NCI-H2081 treated with DMSO at 0.1 percent for 48 hours (cell line): ENCODE data around the gene TEK.

Source experiments
- DNase-seq: peaks from one replicate; lab custom pipeline; 2025; lab: John Stamatoyannopoulos, UW

Gene TEK

GRCh38 chr9:27124151-27124550, 15.1 kb downstream of the TEK start:
- no peak for DNase-seq

GRCh38 chr9:27125030-27125429, 16.0 kb downstream of the TEK start:
- DNase-seq, result no peak

- no peak for DNase-seq
These were observed 16.9 kb downstream of the TEK start for GRCh38 chr9:27125936-27126335.

- no peak for DNase-seq
These were observed 17.6 kb downstream of the TEK start for GRCh38 chr9:27126670-27127069.

GRCh38 chr9:27129221-27129620, 20.2 kb downstream of the TEK start:
- DNase-seq, result no peak

GRCh38 chr9:27131731-27132130, 22.7 kb downstream of the TEK start:
- no peak for DNase-seq

GRCh38 chr9:27133817-27134216, 24.8 kb downstream of the TEK start:
- DNase-seq, result no peak

GRCh38 chr9:27142299-27142930, 33.4 kb downstream of the TEK start:
- no peak for DNase-seq

- DNase-seq, result no peak
These were observed 36.1 kb downstream of the TEK start for GRCh38 chr9:27145143-27145542.

GRCh38 chr9:27149651-27150050, 40.6 kb downstream of the TEK start:
- no peak for DNase-seq

GRCh38 chr9:27150746-27151406, 41.9 kb downstream of the TEK start:
- no peak for DNase-seq

- no peak for DNase-seq
These were observed 42.8 kb downstream of the TEK start for GRCh38 chr9:27151693-27152404.

GRCh38 chr9:27152405-27152718, 43.3 kb downstream of the TEK start:
- no peak for DNase-seq

- no peak for DNase-seq
These were observed 45.9 kb downstream of the TEK start for GRCh38 chr9:27154908-27155307.

GRCh38 chr9:27157097-27157496, 48.1 kb downstream of the TEK start:
- no peak for DNase-seq

GRCh38 chr9:27157736-27158135, 48.7 kb downstream of the TEK start:
- DNase-seq, result no peak

GRCh38 chr9:27160636-27161035, 51.6 kb downstream of the TEK start:
- DNase-seq, result no peak

- no peak for DNase-seq
These were observed 53.0 kb downstream of the TEK start for GRCh38 chr9:27162045-27162444.

- no peak for DNase-seq
These were observed 56.0 kb downstream of the TEK start for GRCh38 chr9:27165068-27165467.

- DNase-seq, result no peak
These were observed 56.6 kb downstream of the TEK start for GRCh38 chr9:27165670-27166069.

- DNase-seq, result no peak
These were observed 59.5 kb downstream of the TEK start for GRCh38 chr9:27168496-27168895.

GRCh38 chr9:27168951-27169350, 59.9 kb downstream of the TEK start:
- no peak for DNase-seq

GRCh38 chr9:27176971-27177370, 67.9 kb downstream of the TEK start:
- DNase-seq, result no peak
